ENCODE data around the gene CEP295NL. TPM values are rescaled to one million over a fixed set of nuclear protein-coding genes. Genes with fewer than 3 reads are reported as not detected.

The CEP295NL gene
- total and polyA plus RNA-seq, 2 of the 13 experiments (the other 11 are each of a cell fraction or from before 2014, with no cell fraction given): not detected

GRCh38 chr17:78913115-78913514, 10.1 kb upstream of the CEP295NL start:
- no peak for FAIRE-seq
- Histone ChIP-seq H3K4me3 (replicated peaks in 1 of 3; ENCODE audit: insufficient read depth in 1 of 3, low read depth in 2 of 3, low read length in 3 of 3) (no peak overlapping the region), H3K79me2 (ENCODE audit: insufficient read depth, low read length) (no peaks in the 10 kb centered on the region), H3K4me1 (ENCODE audit: insufficient read depth, low read length) (peaks cover 34% of the 10 kb centered on the region), H4K20me1 (ENCODE audit: insufficient read depth, low read length) (no peaks in the 10 kb centered on the region), H3K9ac (ENCODE audit: insufficient read depth, low read depth, low read length) (no peak overlapping the region), H3K36me3 (replicated peaks in 1 of 2; ENCODE audit: control insufficient read depth in 1 of 2, insufficient read depth in 2 of 2, low read length in 2 of 2) (no peaks in the 10 kb centered on the region; a peak in 1 of 5 replicates), H3K27ac (ENCODE audit: extremely low read length, insufficient read depth, low read length) (no peak overlapping the region), H2AFZ (ENCODE audit: low read length) (no peak overlapping the region), H3K27me3 (ENCODE audit: control insufficient read depth in 1 of 2, insufficient read depth in 2 of 2, low read length in 2 of 2) (no peaks in the 10 kb centered on the region), H3K4me2 (ENCODE audit: low read depth, low read length) (no peak overlapping the region), H3K9me3 (ENCODE audit: low read length) (no peaks in the 10 kb centered on the region)
- intact Hi-C loops (cut with micrococcal nuclease; ENCODE audit: unreplicated experiment) (no loop called here), in situ Hi-C loops (cut with HindIII; ENCODE audit: extremely low pct_ligation_motif_present, low pct_unique_long_range_greater_than_20kb) (no loop called here)
- 95% methylated on average over 15 of the region's 15 CpGs for WGBS (ENCODE audit: low lambda C conversion rate)
- no TSS peak for BruUV-seq (replicated peaks)
- ATAC-seq: no peak
- POLR2A ChIA-PET: no interaction called here
- CTCF ChIA-PET (ENCODE audit: low intra/inter-chr PET ratio, low total read pairs): no interaction called here
- no peak for DNase-seq (ENCODE audit: low spot score)
- TF ChIP-seq ZSCAN22 (CRISPR knock-in tag; IDR thresholded peaks at IDR 0.05): no peak
- no peak for TF ChIP-seq RFXAP (CRISPR knock-in tag; IDR thresholded peaks at IDR 0.05; ENCODE audit: borderline replicate concordance)
- TF ChIP-seq ZNF768 (CRISPR knock-in tag; IDR thresholded peaks at IDR 0.05): no peak
- TF ChIP-seq ZNF281 (CRISPR knock-in tag; IDR thresholded peaks at IDR 0.05; ENCODE audit: borderline replicate concordance): no peak
- no peak for TF ChIP-seq TBL1XR1 (IDR thresholded peaks at IDR 0.05; ENCODE audit: borderline replicate concordance, low read length, partially characterized antibody)
- no peak for TF ChIP-seq JUN (CRISPR knock-in tag; IDR thresholded peaks at IDR 0.05)
- TF ChIP-seq, protein P1, sequence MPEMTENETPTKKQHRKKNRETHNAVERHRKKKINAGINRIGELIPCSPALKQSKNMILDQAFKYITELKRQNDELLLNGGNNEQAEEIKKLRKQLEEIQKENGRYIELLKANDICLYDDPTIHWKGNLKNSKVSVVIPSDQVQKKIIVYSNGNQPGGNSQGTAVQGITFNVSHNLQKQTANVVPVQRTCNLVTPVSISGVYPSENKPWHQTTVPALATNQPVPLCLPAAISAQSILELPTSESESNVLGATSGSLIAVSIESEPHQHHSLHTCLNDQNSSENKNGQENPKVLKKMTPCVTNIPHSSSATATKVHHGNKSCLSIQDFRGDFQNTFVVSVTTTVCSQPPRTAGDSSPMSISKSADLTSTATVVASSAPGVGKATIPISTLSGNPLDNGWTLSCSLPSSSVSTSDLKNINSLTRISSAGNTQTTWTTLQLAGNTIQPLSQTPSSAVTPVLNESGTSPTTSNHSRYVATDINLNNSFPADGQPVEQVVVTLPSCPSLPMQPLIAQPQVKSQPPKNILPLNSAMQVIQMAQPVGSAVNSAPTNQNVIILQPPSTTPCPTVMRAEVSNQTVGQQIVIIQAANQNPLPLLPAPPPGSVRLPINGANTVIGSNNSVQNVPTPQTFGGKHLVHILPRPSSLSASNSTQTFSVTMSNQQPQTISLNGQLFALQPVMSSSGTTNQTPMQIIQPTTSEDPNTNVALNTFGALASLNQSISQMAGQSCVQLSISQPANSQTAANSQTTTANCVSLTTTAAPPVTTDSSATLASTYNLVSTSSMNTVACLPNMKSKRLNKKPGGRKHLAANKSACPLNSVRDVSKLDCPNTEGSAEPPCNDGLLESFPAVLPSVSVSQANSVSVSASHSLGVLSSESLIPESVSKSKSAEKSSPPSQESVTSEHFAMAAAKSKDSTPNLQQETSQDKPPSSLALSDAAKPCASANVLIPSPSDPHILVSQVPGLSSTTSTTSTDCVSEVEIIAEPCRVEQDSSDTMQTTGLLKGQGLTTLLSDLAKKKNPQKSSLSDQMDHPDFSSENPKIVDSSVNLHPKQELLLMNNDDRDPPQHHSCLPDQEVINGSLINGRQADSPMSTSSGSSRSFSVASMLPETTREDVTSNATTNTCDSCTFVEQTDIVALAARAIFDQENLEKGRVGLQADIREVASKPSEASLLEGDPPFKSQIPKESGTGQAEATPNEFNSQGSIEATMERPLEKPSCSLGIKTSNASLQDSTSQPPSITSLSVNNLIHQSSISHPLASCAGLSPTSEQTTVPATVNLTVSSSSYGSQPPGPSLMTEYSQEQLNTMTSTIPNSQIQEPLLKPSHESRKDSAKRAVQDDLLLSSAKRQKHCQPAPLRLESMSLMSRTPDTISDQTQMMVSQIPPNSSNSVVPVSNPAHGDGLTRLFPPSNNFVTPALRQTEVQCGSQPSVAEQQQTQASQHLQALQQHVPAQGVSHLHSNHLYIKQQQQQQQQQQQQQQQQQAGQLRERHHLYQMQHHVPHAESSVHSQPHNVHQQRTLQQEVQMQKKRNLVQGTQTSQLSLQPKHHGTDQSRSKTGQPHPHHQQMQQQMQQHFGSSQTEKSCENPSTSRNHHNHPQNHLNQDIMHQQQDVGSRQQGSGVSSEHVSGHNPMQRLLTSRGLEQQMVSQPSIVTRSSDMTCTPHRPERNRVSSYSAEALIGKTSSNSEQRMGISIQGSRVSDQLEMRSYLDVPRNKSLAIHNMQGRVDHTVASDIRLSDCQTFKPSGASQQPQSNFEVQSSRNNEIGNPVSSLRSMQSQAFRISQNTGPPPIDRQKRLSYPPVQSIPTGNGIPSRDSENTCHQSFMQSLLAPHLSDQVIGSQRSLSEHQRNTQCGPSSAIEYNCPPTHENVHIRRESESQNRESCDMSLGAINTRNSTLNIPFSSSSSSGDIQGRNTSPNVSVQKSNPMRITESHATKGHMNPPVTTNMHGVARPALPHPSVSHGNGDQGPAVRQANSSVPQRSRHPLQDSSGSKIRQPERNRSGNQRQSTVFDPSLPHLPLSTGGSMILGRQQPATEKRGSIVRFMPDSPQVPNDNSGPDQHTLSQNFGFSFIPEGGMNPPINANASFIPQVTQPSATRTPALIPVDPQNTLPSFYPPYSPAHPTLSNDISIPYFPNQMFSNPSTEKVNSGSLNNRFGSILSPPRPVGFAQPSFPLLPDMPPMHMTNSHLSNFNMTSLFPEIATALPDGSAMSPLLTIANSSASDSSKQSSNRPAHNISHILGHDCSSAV (CRISPR knock-in tag; IDR thresholded peaks at IDR 0.05; ENCODE audit: borderline replicate concordance): no peak
- TF ChIP-seq RFX3 (CRISPR knock-in tag; IDR thresholded peaks at IDR 0.05): no peak
- TF ChIP-seq, protein P2, sequence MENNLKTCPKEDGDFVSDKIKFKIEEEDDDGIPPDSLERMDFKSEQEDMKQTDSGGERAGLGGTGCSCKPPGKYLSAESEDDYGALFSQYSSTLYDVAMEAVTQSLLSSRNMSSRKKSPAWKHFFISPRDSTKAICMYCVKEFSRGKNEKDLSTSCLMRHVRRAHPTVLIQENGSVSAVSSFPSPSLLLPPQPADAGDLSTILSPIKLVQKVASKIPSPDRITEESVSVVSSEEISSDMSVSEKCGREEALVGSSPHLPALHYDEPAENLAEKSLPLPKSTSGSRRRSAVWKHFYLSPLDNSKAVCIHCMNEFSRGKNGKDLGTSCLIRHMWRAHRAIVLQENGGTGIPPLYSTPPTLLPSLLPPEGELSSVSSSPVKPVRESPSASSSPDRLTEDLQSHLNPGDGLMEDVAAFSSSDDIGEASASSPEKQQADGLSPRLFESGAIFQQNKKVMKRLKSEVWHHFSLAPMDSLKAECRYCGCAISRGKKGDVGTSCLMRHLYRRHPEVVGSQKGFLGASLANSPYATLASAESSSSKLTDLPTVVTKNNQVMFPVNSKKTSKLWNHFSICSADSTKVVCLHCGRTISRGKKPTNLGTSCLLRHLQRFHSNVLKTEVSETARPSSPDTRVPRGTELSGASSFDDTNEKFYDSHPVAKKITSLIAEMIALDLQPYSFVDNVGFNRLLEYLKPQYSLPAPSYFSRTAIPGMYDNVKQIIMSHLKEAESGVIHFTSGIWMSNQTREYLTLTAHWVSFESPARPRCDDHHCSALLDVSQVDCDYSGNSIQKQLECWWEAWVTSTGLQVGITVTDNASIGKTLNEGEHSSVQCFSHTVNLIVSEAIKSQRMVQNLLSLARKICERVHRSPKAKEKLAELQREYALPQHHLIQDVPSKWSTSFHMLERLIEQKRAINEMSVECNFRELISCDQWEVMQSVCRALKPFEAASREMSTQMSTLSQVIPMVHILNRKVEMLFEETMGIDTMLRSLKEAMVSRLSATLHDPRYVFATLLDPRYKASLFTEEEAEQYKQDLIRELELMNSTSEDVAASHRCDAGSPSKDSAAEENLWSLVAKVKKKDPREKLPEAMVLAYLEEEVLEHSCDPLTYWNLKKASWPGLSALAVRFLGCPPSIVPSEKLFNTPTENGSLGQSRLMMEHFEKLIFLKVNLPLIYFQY (CRISPR knock-in tag; IDR thresholded peaks at IDR 0.05; ENCODE audit: borderline replicate concordance): no peak

Data from HepG2 (cell line).